HS-27A (cell line): ENCODE results near the gene FAM167B.

Experiments
- DNase-seq: peaks from one replicate; pipeline ENCODE4 v3.0.0-alpha.2; 2012; ENCODE audit warnings: low read depth, missing footprints

Gene FAM167B

DNA sequence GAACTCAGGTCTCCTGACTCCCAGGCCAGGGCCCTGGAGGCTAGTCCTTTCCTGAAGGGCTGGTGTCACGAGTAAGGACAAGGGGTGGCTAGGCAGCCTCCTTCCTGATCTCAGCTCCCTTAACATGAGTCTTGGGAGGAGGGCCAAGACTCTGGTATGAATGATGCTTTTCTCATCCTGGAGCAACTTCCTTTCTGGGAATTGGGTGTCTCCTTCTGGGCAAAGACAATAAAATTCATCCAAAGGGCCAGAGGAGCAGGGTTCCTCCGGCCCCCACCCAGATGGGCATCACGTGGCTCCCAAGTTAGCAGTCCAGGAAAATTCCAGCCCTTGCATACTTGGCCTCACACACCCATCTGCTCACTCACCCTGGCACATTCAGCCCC lies at the start of gene FAM167B:
FAM167B (plus strand) TSS at position 335 of the 386 bp plus-strand sequence. CDS start 200 bp downstream, outside the sequence.
- peak; percentile 48 for DNase-seq

DNA sequence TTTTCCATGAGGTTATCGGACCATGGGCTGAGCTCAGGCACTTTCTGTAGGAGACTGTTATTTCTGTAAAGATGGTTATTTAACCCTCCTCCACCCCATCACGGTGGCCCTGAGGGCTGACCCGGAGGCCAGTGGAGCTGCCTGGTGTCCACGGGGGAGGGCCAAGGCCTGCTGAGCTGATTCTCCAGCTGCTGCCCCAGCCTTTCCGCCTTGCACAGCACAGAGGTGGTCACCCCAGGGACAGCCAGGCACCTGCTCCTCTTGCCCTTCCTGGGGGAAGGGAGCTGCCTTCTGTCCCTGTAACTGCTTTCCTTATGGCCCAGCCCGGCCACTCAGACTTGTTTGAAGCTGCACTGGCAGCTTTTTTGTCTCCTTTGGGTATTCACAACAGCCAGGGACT lies 49.2 kb upstream of the FAM167B start:
- DNase-seq = no peak

DNA sequence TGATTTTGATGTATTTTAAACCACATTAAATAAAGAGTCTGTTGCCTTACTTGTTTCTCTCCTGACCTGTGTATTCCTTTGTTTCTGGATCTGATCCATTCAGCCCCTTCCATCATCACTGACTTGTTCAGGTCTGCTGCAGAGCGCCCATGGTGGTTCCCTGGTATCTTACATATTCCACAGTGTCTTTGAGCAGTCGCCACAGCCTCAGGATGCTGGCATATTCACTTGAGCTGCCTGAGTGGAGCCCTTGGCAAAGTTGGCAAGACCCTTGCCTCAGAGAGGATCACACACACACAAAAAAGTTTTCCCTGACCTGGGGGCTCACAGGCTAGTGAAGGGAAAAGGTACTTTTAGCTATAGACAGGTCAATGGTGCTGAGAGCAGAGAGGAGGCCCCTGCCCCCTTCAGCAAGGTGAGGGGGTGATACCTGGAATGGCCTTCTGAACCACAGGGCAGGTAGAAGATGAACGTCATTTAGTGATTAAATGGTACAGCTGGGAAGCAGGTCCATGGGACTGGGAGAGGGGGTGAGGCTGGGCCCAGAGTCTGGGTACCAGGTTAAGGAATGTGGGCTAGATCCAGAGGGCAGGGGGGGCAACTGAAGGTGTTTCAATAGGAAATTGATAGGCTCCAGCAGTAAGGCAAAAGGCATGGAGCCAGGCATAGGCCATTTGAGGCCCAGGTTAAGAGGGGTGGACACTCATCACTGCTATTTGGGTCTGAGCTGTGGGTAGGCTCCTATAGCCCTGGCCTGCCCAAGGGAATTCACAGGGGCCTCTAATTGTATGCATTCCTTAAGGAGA lies 48.6 kb upstream of the FAM167B start:
- DNase-seq = no peak

DNA sequence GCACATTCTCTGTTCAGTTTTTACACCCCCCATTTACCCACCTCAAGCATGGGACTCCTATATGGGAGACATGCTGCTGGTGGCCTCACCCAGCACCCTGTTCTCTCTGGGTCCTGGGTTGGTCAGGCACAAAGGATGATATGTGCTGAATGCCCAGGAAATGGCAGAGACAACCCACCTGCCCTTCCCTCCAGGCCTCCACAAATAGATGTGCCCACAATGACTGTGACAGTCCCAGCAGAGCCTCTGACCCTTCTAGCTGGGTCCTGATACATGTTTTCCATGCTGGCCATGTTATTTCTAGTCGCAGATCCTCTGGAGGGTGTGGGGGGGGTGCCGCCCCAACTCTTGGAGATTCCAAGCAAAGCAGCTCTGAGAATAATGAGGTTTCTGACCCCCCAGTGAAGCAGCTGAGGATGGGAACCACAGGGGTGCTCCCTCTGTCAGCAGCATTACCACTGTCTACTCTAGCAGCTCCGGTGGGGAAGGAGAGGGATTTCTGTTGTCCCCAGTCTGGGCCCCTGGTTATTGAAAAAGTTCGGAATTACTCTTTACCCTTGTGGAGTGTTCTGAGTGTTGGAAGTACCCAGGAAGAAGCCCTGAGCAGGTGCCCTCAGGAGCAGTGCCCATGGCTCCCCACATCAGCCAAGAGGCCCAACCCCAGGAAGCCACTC lies 47.8 kb upstream of the FAM167B start:
- no peak for DNase-seq

DNA sequence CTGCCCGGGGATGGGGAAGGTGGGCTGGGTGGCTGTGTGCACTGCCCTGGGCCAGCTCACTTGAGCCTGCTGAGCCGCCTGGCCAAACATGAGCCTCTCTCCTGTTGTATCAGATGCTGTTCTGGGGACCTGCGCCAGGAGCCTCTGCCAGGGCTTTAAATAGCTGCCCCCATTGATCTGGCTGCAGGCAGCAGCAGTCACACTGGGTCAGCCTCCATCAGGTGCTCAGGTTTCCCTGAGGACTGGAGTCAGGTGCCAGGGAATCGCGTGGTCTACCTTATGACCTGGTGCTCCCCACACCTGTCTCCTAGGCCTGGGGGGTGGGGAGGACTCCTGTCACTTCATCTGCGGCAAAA lies 47.3 kb upstream of the FAM167B start:
- DNase-seq = no peak

DNA sequence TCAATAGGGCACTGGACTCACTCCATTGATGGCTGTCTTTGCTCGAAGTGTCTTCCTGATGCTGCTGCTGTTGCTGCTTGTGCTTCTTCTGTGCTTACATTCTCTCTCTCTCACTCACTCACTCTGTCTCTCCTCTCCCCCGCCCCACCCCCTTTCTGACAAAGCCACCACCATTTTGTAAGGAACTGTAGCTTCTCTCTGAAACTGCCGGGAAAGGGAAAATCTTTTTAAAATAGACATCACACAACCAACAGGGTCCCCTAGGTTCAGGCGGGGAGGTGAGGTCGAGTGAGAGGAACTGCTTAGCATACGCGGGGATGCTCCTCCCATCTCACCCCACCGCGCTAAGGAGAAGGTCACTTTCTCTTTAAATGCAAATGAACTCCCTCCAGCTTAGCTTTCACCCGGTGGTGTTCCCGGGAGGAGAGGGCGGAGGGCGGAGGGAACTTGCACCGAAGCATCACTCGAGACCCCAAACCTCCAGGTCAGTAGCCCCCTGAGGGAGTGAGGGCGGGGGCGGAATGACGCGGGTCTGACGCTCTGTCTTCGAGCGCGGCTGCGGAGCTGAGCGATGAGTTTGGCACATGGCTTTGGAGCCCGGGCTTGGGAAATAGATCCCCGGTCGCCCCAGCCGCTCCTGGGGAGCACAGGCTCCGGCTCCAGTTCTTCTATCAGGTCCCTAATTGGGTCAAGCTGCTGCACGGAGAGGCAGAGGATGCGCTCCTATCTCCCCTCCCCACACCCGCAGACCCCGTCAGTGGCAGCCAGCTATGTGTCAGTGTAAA lies 46.6 kb upstream of the FAM167B start, which contains the start of gene CCDC28B:
CCDC28B (plus strand) TSS at position 370 of the 785 bp plus-strand sequence. CDS start 1,341 bp downstream, outside the sequence.
- DNase-seq = peak; percentile 45

DNA sequence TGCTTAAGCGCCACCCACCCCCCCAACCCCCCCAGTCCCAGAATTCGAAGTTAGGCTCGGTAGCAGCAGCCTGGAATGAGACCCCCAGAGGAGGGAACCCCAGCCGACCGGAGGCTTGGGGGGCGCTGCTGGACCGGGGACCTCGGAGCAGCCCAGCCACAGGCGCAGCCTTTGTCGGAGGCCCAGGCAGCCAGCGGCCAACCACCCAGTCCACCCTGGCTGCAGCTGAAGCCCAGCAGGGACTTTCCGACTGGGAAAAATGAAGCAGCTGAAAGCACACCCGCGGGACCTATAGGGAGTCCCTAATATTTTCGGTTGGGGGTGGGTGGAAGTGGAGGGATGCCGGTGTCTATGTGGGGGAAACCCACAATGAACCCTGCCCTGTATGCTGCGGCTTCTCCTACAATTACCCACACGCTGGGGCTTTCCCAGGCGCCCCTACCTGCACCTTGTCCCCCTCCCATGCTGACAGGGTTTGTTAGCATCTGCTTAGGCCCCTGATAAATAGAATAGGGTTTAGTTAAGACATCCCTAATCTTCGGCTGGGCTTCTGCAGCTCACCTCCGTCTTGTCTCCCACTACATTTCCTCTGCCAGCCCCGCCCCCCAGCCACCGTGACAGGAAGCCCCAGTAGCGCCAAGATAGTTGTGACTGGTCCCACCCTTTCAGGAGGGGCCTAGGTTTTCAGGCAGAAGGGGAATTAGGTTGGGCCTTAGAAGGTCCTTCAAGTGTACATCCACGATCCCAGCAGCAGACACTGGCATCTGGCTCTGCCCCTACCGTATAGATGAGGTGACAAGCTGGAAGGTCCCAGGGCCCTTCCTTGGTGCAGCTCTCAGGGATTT lies 45.8 kb upstream of the FAM167B start:
- no peak for DNase-seq

DNA sequence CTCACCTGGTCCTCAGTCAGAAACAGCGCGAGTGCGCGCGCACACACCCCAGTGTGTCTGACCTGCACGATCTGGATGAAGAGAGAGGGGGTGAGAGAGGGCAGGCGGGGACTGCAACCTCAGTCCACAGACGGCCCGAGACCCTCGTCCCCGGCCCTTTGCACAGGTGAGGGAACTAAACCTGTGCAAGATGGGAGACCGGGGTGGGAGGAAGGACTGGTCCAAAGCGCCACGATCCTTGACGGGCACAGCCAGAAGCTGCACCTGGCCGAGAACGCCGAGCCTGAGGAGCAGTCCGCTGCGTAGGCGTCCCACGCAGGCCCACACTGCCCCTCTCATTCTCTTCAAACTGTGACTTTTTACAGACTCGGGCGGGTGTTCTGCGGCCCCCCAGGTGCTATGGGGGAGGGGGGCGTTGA lies 42.1 kb upstream of the FAM167B start:
- DNase-seq = no peak

DNA sequence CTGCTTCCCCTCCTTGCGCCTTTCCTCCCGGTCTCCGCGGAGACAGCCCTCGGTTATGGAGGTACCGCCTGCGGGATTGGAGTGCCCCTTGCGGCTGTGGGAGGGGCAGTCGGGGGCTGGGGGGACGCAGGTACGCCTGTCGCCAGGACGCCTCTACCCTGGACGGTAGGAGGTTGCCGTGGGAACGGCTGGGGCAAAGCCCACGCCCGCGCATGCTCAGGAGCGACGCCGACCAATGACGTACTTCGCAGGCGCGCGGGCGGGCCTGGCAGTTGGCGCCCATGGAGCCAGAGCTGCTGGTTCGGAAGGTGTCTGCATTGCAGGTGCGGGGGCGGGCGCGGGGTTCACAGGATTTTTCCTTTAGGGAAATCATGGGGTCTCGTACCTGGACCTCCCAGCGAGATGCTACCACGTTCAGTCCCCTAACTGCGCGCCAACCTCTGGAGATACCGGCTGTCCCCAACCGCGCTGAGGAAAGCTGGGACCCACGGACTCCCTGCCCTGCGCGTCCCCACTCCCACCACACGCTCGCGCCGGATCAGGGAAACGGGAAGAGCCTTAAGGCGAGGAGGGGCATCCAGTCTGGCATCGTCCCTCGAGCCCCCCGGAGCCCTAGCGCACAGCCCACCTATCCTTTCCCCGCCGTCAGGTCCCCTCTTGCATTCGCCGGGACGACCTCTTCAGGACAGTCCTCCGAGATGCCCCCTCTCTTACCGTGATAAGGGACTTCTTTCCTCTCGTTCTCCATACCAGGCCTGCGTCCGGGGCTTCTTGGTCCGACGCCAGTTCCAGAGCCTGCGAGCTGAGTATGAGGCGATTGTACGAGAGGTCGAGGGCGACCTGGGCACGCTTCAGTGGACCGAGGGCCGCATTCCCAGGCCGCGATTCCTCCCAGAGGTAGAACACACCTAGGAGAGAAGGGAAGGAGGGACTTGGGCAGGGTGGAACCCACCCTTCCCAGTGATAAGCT lies 41.3 kb upstream of the FAM167B start, which contains the start of gene IQCC:
IQCC (plus strand) TSS at position 271 of the 970 bp plus-strand sequence; CDS start at position 282, 11 bp downstream.
- DNase-seq = peak; percentile 48

DNA sequence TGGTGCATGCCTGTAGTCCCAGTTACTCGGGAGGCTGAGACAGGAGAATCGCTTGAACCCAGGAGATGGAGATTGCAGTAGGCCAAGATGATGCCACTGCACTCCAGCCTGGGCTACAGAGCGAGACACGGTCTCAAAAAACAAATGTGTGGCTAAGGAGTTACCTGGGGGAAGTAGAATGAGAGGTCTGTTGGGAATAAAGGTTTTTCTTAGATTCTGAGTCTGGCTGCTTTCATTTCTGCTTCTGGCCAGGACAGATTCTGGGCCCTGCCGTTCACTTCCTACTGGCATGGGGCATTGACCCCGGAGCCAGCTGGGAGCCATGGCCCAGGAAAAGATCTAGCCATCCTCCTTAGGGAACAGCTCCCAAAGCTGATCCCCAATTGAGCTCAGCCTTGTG lies 38.6 kb upstream of the FAM167B start:
- no peak for DNase-seq

DNA sequence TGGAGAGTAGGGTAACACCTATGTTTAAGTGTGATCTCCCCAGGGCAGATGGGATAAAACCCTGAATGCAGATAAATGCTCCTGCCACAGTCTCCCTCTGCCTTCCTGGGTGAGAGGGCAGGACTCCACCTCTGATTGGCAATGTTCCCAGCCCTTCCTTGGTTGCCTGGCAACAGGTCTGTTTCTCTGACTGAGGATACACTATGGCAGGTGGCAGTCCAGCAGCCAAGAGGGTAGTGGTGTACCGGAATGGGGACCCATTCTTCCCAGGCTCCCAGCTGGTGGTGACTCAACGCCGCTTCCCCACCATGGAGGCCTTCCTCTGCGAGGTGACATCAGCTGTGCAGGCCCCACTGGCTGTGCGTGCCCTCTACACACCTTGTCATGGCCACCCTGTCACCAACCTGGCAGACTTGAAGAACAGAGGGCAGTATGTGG lies 38.1 kb upstream of the FAM167B start, which contains the start of gene DCDC2B:
DCDC2B (plus strand) TSS at position 199 of the 438 bp plus-strand sequence; CDS start at position 204, 5 bp downstream.
- DNase-seq = peak; percentile 31

DNA sequence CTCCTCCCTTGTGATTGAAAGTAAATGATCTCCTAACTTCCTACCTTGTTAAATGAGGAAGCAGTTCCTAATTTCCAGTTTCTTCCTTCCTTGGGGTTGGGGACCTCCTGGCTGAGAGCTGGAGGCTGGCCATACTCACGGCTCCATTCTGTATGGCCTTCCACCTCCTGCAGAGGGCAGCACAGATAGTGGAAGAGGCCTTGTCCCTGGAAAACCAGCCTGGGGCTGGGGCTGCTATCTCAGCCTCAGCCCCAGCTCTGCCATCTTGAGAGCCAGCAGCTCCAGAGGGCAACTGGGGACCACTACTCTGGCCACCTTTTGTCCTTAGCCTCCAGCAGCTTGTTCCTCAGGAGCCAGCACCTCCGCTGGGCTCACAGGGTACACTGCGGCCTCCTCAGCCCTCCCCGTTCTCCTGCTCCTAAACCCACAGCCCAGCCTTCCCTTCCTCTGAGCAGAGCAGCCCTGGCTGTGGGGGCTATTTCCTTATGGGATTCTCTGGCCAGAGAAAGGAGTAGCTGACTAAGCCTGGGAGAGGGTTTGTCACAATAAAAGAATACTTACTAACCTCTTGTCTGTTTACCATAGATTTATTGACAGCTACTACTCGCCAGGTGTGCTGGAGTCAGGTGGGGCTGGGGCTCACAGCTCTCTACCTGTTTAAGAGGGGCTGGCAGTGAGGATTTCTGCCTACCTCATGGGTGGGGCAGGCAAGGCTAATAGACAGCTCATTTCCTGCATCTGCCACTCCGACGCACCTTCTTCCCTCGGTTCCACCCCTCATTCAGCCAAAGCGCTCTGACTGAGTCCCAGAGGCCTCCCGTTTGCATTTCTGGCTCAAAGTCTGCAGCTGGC lies 31.2 kb upstream of the FAM167B start:
- no peak for DNase-seq

DNA sequence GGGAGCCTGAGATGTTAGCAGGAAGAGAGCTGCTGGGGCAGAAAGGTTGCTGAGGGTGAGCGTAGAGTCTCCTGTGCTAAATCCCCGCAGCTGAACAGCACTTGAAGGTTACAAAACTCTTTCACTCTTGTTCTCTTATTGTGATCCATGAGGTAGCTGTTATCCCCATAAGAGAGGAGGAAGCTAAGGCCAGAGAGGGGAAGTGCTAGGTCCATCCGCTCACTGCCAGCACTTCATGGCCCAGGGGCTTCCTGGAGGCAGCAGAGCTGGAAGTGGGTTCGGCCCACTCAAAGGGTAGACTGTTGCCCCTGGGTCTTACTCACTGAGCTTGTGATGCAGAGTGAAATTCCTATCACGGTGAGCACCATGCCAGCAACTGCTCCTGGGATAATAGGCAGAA lies 30.5 kb upstream of the FAM167B start:
- no peak for DNase-seq

DNA sequence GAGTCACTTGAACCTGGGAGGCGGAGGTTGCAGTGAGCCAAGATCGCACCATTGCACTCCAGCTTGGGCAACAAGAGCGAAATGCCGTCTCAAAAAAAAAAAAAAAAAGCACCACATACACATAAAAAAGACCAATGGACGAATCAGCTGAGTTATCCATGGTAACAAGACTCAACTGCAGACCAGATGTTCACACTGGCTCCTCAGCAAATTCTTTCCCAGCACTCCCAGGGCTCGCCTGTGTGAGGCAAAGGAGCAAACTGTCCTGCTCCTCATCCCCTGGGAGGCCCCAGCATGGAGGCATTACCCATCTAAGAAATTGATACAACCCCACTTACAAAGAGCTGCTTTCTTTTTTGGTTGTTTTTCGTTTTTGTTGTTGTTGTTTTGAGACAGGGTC lies 28.0 kb upstream of the FAM167B start:
- DNase-seq = no peak

DNA sequence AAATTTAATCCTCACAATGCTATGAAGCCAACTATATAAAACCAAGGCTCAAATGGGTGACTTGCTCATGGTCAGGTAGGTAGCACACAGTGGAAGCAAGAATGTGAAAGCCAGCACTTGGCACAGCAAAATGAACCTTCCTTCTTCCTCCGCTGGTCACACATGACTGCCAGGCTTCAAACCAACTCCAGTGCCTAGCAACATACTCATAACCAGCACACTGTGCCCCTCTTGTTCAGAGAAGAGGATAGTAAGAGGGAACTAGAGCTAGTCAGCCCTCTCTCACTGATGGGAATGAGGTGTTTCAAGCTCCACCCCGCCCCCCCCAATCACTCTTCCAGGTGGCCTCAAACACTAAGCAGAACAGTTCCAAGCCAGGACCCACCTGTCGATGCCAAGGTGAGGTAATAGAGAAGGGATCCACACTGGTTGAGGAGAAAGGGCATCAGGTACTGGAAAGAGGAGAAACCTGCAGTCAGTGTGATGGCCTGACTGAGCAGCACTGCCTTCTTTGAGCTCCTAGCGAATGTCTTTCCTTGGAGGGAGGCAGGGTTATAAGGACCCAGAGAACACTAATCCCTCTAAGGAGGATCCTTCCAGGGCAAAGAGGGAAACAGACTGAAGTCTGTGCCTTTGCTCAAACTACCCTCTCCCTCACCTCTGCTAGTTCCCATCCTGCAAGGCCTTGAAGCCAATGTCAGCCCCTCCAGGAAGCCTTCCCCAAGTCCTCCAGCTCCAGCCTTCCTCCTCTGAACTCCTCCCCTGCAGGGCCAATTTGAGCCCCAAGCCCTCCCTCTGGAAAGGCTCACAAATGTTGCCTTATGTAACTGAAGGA lies 26.1 kb upstream of the FAM167B start:
- DNase-seq = no peak

DNA sequence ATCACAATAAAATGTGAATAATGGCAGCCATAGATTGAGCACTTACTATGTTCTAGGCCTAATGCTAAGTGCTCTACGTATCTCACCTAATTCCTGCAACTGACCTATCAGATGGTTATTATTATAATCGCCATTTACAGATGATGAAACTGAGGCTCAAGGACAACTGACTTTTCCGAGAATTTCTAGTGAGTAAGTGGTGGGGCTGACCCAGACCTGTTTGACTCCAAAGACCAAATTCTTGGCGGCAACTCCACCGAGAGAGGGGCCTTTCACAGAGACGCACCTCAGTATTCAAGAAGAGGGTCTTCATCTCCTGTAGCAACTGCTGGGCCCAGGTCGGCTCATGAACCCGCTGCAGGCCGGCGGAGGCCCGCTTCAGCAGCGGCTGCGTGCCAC lies 25.4 kb upstream of the FAM167B start:
- no peak for DNase-seq

DNA sequence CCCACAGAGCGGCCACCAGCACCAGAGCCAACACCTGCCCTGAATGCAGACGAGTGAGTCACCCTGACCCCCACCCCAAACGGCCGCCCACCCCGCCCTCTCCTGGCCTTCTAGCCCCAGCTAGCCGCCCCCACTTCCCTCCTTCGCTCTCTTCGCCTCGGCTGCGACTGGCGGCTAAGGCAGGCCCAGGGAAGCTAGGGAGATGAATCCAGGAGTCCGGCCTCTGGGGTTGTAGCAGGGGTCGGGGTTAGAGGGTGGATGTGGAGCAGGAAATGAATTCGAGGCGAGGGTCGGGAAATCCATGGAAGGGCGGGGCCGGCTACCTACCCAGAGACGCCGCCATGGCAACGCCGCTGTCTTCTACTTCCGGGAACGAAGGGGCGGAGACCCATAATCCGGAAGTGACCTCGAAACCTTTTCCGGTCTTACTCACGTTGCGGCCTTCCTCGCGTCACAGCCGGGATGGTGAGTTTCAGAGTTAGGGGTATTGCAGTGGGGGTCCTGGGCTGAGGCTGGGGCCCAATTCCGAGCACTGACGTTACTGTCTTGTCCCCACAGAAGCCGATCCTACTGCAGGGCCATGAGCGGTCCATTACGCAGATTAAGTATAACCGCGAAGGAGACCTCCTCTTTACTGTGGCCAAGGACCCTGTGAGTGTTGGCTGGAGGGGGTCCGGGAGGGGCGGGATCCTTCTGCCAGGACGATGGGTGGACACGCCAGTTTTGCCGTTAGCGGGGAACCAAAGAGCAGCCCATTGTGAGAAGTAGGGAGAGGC lies 24.9 kb upstream of the FAM167B start, which contains the start of the genes EIF3I and TMEM234:
EIF3I (plus strand) TSS at position 428 of the 776 bp plus-strand sequence; CDS start at position 463, 35 bp downstream.
TMEM234 (minus strand) TSS at position 374 of the 776 bp plus-strand sequence; CDS start at position 343, 31 bp downstream.
- DNase-seq = peak; percentile 77
